Epithelial cell of esophagus (primary cell): ENCODE measurements around the gene NVL.

ENCODE experiments used
- DNase-seq: peaks from one replicate; pipeline ENCODE4 v3.0.0; 2010; ENCODE audit warnings: low read depth
- H3K4me3 ChIP-seq: 2 replicates; pipeline ENCODE4 v1.5.1; 2011; ENCODE audit warnings: mild to moderate bottlenecking, low read length, control low read depth
- CTCF ChIP-seq: IDR thresholded peaks from 2 replicates; pipeline ENCODE4 v1.5.1; 2011; ENCODE audit warnings: low read depth, mild to moderate bottlenecking, low read length, control low read depth, inconsistent platforms; ENCODE audit not compliant: insufficient read depth; ENCODE audit errors: missing control alignments

NVL gene

GRCh38 chr1:224196813-224197600 lies 133.0 kb downstream of the NVL start:
- TF ChIP-seq CTCF = no peak
- H3K4me3 ChIP-seq = no peak overlapping the region
- DNase-seq = no peak

DNA sequence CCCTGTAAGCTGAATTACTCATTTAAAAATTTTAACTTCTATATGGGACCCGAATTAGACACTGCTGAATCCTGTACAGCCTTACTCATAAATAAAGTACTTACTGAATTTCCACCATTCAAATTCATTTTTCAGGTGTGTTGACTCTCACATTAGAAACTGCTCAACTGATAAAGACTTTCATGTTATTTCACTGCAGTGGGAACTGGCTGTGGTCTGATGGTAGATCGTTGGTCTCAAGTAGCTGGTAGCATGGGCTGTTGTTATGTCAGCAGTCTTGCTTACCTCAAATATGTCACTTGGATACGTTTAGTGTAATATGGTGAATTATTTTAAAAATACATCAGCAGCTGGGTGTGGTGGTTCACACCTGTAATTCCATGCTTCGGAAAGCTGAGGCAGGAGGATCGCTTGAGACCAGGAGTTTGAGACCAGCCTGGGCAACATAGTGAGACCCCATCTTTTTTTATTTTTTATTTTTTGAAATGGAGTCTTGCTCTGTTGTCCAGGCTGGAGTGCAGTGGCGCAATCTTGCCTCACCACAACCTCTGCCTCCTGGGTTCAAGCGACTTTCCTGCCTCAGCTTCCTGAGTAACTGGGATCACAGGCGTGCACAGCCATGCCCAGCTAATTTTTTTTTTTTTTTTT lies 136.5 kb downstream of the NVL start:
- TF ChIP-seq CTCF = no peak
- no peak overlapping the region for H3K4me3 ChIP-seq
- DNase-seq = no peak

GRCh38 chr1:224192082-224192788 lies 137.7 kb downstream of the NVL start:
- TF ChIP-seq CTCF = no peak
- no peak overlapping the region for H3K4me3 ChIP-seq
- no peak for DNase-seq

DNA sequence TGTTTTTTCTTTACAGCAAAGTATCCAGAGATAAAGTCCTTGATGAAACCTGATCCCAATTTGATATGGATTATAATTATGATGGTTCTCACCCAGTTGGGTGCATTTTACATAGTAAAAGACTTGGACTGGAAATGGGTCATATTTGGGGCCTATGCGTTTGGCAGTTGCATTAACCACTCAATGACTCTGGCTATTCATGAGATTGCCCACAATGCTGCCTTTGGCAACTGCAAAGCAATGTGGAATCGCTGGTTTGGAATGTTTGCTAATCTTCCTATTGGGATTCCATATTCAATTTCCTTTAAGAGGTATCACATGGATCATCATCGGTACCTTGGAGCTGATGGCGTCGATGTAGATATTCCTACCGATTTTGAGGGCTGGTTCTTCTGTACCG lies 140.4 kb downstream of the NVL start:
- no peak for DNase-seq
- H3K4me3 ChIP-seq = no peak overlapping the region
- TF ChIP-seq CTCF = no peak

DNA sequence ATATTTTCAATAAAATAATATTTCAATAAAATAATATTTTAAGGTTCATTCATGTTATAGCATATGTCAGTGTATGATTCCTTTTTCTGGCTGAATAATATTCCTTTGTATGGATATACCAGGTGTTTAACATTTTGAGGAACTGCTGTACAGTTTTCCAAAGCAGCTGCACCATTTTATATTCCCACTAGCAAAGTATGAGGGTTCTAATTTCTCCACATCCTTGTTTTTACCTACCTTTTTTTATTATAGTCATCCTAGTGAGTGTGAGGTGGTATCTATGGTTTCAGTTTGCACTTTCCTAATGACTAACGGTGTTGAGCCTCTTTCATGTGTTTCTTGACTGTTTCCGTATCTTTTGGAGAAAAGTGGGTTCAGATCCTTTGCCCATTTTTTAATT lies 141.7 kb downstream of the NVL start:
- H3K4me3 ChIP-seq = no peak overlapping the region
- TF ChIP-seq CTCF = no peak
- no peak for DNase-seq

DNA sequence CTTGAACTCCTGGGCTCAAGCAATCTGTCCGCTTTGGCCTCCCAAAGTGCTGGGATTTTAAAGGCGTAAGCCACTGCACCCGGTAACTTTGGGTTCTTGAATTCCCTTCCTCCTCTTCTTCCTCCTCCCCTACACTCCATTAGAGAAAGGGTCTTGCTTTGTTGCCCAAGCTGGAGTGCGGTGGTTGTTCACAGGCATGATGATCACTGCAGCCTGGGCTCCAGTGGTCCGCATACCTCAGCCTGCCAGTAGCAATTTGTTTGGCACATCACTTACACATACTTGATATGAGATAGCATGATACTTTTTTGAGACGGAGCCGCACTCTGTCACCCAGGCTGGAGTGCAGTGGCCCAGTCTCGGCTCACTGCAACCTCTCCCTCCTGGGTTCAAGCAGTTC lies 144.8 kb downstream of the NVL start:
- TF ChIP-seq CTCF = no peak
- no peak for DNase-seq
- peak overlapping the region; percentile 69 for H3K4me3 ChIP-seq
